Erythroblast (primary cell): ENCODE measurements around the gene TMPRSS15.

ENCODE experiments used
- GATA1 ChIP-seq: IDR thresholded peaks from 2 replicates; pipeline ENCODE4 v1.6.1; 2011; ENCODE audit warnings: low read depth, mild to moderate bottlenecking, control low read depth, low read length, moderate library complexity
- POLR2A ChIP-seq: IDR thresholded peaks from 2 replicates; pipeline ENCODE4 v1.6.1; 2011; ENCODE audit warnings: mild to moderate bottlenecking, low read length

DNA sequence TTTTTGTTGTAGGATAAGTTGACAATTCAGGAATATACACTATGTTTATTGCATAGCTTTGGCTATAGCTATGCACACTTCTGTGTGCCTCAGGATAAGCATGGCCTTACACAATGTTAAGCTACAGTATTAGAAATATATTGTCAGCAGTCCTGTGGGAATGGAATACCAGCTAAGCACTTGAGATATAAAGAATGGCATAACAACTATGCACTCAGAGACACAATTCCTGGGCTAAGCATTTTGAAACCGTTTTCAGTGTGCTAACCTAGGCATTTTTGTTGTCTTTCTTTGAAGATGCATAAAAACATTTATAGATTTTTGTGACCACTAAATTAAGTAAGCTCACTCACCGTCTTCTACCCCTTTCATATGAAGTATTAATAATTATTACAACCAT, 46.8 kb downstream of the TMPRSS15 start:
- TF ChIP-seq POLR2A (no peak), GATA1 (no peak)
